K562 (cell line): Measurements from ENCODE around the gene SCG2. TPM values are rescaled to one million over a fixed set of nuclear protein-coding genes. Genes with fewer than 3 reads are reported as not detected.

ENCODE experiments used
- ATAC-seq: fragments of 200-7000 bp; cut with Tn5 transposase; 3 replicates; pipeline ENCODE4 v1.9.1; 2020; ENCODE audit warnings: moderate library complexity
- BruUV-seq: library from RNA; stranded (reverse); fragments of 400-500 nt; replicated peaks from 2 replicates; lab custom pipeline; 2021; lab: Mats Ljungman, UMichigan
- CTCF ChIA-PET: fragments of 300-600 bp; formaldehyde crosslinking; extraction: SDS; loops from one replicate; lab custom pipeline; 2021; ENCODE audit warnings: low intra/inter-chr PET ratio; lab: Yijun Ruan, JAX
- POLR2A ChIA-PET: fragments of 300-600, 350-650 bp; sonication (Branson Sonifier 250); formaldehyde crosslinking; extraction: SDS; loops from one replicate; lab custom pipeline; 2021; ENCODE audit warnings: antibody characterized with exemption, inconsistent platforms; lab: Yijun Ruan, JAX
- DNase-seq, 4 experiments: peaks; one replicate each; pipeline versions ENCODE4 v3.0.0 to v3.0.0-alpha.2; 2011 to 2018; ENCODE audit warnings: low spot score in 3 of 4, mixed read lengths in 3 of 4; ENCODE audit errors: extremely low read depth in 1 of 4
- FAIRE-seq: peaks from 2 replicates; lab custom pipeline; 2011; peaks lifted over from hg19 to GRCh38; lab: Jason Lieb, UNC
- H2AFZ ChIP-seq: 2 replicates; pipeline ENCODE4 v1.6.0; 2011; ENCODE audit warnings: low read depth, low read length, control low read depth, inconsistent platforms
- H3K27ac ChIP-seq: fragments of 200-600 bp; 3 replicates; pipeline ENCODE4 v1.8.0; 2011; ENCODE audit warnings: low read depth, mild to moderate bottlenecking, control low read depth, inconsistent platforms, low read length, moderate library complexity, mixed read lengths; ENCODE audit errors: extremely low read depth
- H3K27me3 ChIP-seq, 2 experiments: fragments of 300-600 bp in 1 of 2; 2 replicates in 1 of 2; 3 replicates in 1 of 2; pipeline versions ENCODE4 v1.6.0 to v1.8.0; 2011; ENCODE audit warnings: inconsistent platforms in 2 of 2, low read length in 2 of 2, mild to moderate bottlenecking in 1 of 2, mixed read lengths in 1 of 2, moderate library complexity in 1 of 2; ENCODE audit not compliant: control insufficient read depth in 2 of 2, insufficient read depth in 2 of 2
- H3K36me3 ChIP-seq: fragments of 300-600 bp; 3 replicates; pipeline ENCODE4 v1.8.0; 2011; ENCODE audit warnings: mild to moderate bottlenecking, low read length, inconsistent platforms; ENCODE audit not compliant: control insufficient read depth, insufficient read depth
- H3K4me1 ChIP-seq, 2 experiments: fragments of 200-600 bp in 1 of 2; replicated peaks in 1 of 2; 2 replicates in 1 of 2; 3 replicates in 1 of 2; pipeline versions ENCODE4 v1.5.1 to v1.8.0; 2011; ENCODE audit warnings: inconsistent platforms in 2 of 2, low read length in 2 of 2, mild to moderate bottlenecking in 1 of 2, mixed read lengths in 1 of 2, moderate library complexity in 1 of 2; ENCODE audit not compliant: control insufficient read depth in 2 of 2, insufficient read depth in 2 of 2
- H3K4me2 ChIP-seq: 2 replicates; pipeline ENCODE4 v1.6.1; 2011; ENCODE audit warnings: low read length, control low read depth, inconsistent platforms, mixed read lengths; ENCODE audit not compliant: insufficient read depth
- H3K4me3 ChIP-seq: fragments of 200-600 bp; sonication (generic), shearing (Covaris generic); 2 replicates; pipeline ENCODE4 v1.5.1; 2016; ENCODE audit warnings: control low read depth, inconsistent platforms
- H3K79me2 ChIP-seq: fragments of 200-600 bp; 3 replicates; pipeline ENCODE4 v1.8.0; 2011; ENCODE audit warnings: low read length, inconsistent platforms; ENCODE audit not compliant: control insufficient read depth, insufficient read depth
- H3K9ac ChIP-seq, 2 experiments: 2 replicates each; pipeline versions ENCODE4 v1.6.0 to v1.6.1; 2011; ENCODE audit warnings: low read depth in 2 of 2, low read length in 2 of 2, control low read depth in 1 of 2, inconsistent platforms in 1 of 2, mild to moderate bottlenecking in 1 of 2, mixed read lengths in 1 of 2; ENCODE audit not compliant: insufficient read depth in 1 of 2
- H3K9me1 ChIP-seq: one replicate; pipeline ENCODE4 v1.6.0; 2011; ENCODE audit warnings: inconsistent platforms, mild to moderate bottlenecking, low read length, moderate library complexity; ENCODE audit not compliant: control insufficient read depth, insufficient read depth
- H3K9me3 ChIP-seq: replicated peaks from 2 replicates; pipeline ENCODE4 v1.5.1; 2011; ENCODE audit warnings: low read depth, low read length, inconsistent platforms; ENCODE audit not compliant: control insufficient read depth, insufficient read depth
- H4K20me1 ChIP-seq: replicated peaks from 2 replicates; pipeline ENCODE4 v1.6.1; 2011; ENCODE audit warnings: low read length, inconsistent platforms, mixed read lengths; ENCODE audit not compliant: control insufficient read depth, insufficient read depth
- ARNT ChIP-seq, 2 experiments: fragments of 450-650 bp; IDR thresholded peaks; 2 replicates each; pipeline ENCODE4 v1.6.1; 2016; ENCODE audit warnings: mild to moderate bottlenecking in 1 of 2
- ATF7 ChIP-seq: fragments of 450-650 bp; IDR thresholded peaks from 2 replicates; pipeline ENCODE4 v1.7.1; 2014; ENCODE audit warnings: mild to moderate bottlenecking, moderate library complexity
- KLF16 ChIP-seq: IDR thresholded peaks from 2 replicates; pipeline ENCODE4 v1.6.1; 2016; ENCODE audit warnings: antibody characterized with exemption
- NRF1 ChIP-seq, 2 experiments: fragments of 450-650 bp; IDR thresholded peaks in 1 of 2; conservative IDR thresholded peaks in 1 of 2; 2 replicates each; pipeline ENCODE4 v1.6.1; 2014; ENCODE audit warnings: mild to moderate bottlenecking in 2 of 2
- RB1 ChIP-seq: fragments of 450-650 bp; IDR thresholded peaks from 2 replicates; pipeline ENCODE4 v1.6.1; 2017; ENCODE audit warnings: low read depth, mild to moderate bottlenecking
- SRSF7 ChIP-seq: fragments of 200-400 bp; formaldehyde crosslinking; optimal IDR thresholded peaks from 2 replicates; pipeline ENCODE3; 2017; ENCODE audit warnings: mild to moderate bottlenecking, low read depth, low read length
- WGBS: fragments of 100-300 bp; shearing (Covaris generic); methylation state at CpG from one replicate; pipeline ENCODE4 v1.1.6; 2016; ENCODE audit warnings: low coverage, mixed read lengths; ENCODE audit not compliant: insufficient coverage; ENCODE audit errors: missing lambda C conversion rate; 5-methylcytosine and 5-hydroxymethylcytosine counted together
- in situ Hi-C: fragments of 300-500 bp; cut with MboI; formaldehyde crosslinking; loops from 4 replicates; pipeline ENCODE4 v1.15.0; 2018; ENCODE audit warnings: inconsistent platforms, mixed read lengths
- intact Hi-C: fragments of 100-400 bp; cut with micrococcal nuclease; formaldehyde crosslinking; loops from 2 replicates; pipeline ENCODE4 v1.14.2; 2022
- polyA plus RNA-seq, 8 experiments: library from polyadenylated mRNA; depleted of rRNA in 4 of 8; stranded (reverse) in 5 of 8; unstranded in 3 of 8; fragments of >200 nt; fragmentation: Nextera tagmentation in 2 of 8; fragmentation: Illumina TruSeq in 1 of 8; extraction: Ambion mirVana in 2 of 8; extraction: Trizol in 1 of 8; gene quantifications; 2 replicates each; pipeline versions ENCODE4 v1.2.1 to v1.2.3, GENCODE V29; 2011 to 2014; ENCODE audit warnings: inconsistent platforms in 1 of 8, missing spikeins in 1 of 8
- total RNA-seq, 7 experiments: library from RNA; depleted of rRNA in 6 of 7; stranded (reverse); fragments of >200 nt in 6 of 7; fragmentation: Illumina TruSeq in 2 of 7; extraction: Trizol in 2 of 7; gene quantifications; 2 replicates each; pipeline versions ENCODE4 v1.2.1 to v1.2.3, GENCODE V29; 2011 to 2021; ENCODE audit warnings: low replicate concordance in 1 of 7

The SCG2 gene
- total and polyA plus RNA-seq, 9 of the 15 experiments (the other 6 are each of a cell fraction or from before 2014, with no cell fraction given), result 0.07 to 1.6 (median 1.1) TPM

DNA sequence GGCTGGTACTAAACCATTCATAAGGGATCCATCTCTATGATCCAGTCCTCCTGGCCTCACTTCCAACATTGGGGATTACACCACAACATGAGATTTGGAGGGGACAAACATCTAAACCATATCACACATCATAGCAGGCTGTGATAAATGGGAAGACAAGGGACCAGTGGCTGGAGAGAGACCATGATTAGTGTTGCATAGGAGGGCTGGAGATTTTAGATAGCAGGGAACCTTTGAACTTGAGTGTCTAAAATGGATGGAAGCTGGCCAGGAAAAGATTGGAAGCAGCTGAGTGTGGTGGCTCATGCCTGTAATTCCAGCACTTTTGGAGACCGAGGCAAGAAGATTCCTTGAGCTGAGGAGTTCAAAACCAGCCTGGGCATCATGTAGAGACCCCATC, 12.4 kb upstream of the SCG2 start:
- 0% methylated on average over 1 of the region's 1 CpG for WGBS
- BruUV-seq, result no TSS peak
- Histone ChIP-seq H3K9me1 (no peaks in the 10 kb centered on the region), H3K36me3 (no peaks in the 10 kb centered on the region), H3K4me2 (no peak overlapping the region), H3K9me3 (no peaks in the 10 kb centered on the region)
- no peak for DNase-seq
- POLR2A ChIA-PET, result interaction anchor here (0.7 kb wide), 1 partner anchor 11 kb away, joined by 3 read pairs; no protein-coding TSS in a partner anchor
- no peak for FAIRE-seq
- no peak for TF ChIP-seq KLF16
- no peak for TF ChIP-seq SRSF7
- TF ChIP-seq ARNT (IDR thresholded peaks at IDR 0.05), result no peak
- TF ChIP-seq ATF7, result no peak
- no peak for TF ChIP-seq NRF1 (conservative IDR thresholded peaks at IDR 0.05 in 1 of 2, IDR thresholded peaks at IDR 0.05 in 1 of 2)
- no peak for TF ChIP-seq RB1
- TF ChIP-seq, all 486 proteins: peak for 0
- Histone ChIP-seq H3K4me1 (peaks cover 0 to 5% of the 10 kb centered on the region in 2 experiments; a peak in 2 of 5 replicates), H3K79me2 (no peaks in the 10 kb centered on the region), H3K27me3 (no peaks in the 10 kb centered on the region), H3K4me3 (no peak overlapping the region), H3K27ac (no peak overlapping the region), H4K20me1 (no peaks in the 10 kb centered on the region), H2AFZ (no peak overlapping the region), H3K9ac (no peak overlapping the region)
- in situ Hi-C loops, result no loop called here
- intact Hi-C loops, result no loop called here
- CTCF ChIA-PET, result no interaction called here
- ATAC-seq, result no peak
